DOHH2 (cell line): ENCODE results near the gene CD99.
"Not testable (repeated sequence)": the region's sequence is repeated elsewhere in the genome, so short reads cannot be mapped to it uniquely, and the experiment has no call there.

Experiments used
- H3F3A ChIP-seq: fragments of 200-600 bp; sonication (generic), shearing (Covaris generic); 2 replicates; pipeline ENCODE4 v1.6.0; 2016; ENCODE audit warnings: antibody characterized with exemption, mild to moderate bottlenecking; ENCODE audit not compliant: control insufficient read depth, insufficient read depth
- H3K27ac ChIP-seq: fragments of 200-600 bp; sonication (generic); 2 replicates; pipeline ENCODE4 v1.5.1; 2014; ENCODE audit warnings: low read depth, mild to moderate bottlenecking, low read length, moderate library complexity
- H3K27me3 ChIP-seq: fragments of 200-600 bp; sonication (generic); 2 replicates; pipeline ENCODE4 v1.6.1; 2014; ENCODE audit warnings: mild to moderate bottlenecking, low read length, mixed read lengths; ENCODE audit not compliant: control insufficient read depth
- H3K36me3 ChIP-seq: fragments of 200-600 bp; sonication (generic); 2 replicates; pipeline ENCODE4 v1.6.1; 2014; ENCODE audit warnings: mild to moderate bottlenecking, low read length, moderate library complexity, mixed read lengths; ENCODE audit not compliant: control insufficient read depth
- H3K4me1 ChIP-seq: fragments of 200-600 bp; sonication (generic); 2 replicates; pipeline ENCODE4 v1.6.1; 2014; ENCODE audit warnings: mild to moderate bottlenecking, low read length, mixed read lengths; ENCODE audit not compliant: control insufficient read depth
- H3K4me2 ChIP-seq: fragments of 200-600 bp; sonication (generic); 2 replicates; pipeline ENCODE4 v1.6.0; 2014; ENCODE audit warnings: mild to moderate bottlenecking, low read length, moderate library complexity
- H3K4me3 ChIP-seq: fragments of 200-600 bp; sonication (generic); 2 replicates; pipeline ENCODE4 v1.5.1; 2014; ENCODE audit warnings: mild to moderate bottlenecking, low read length, mixed read lengths
- H3K79me2 ChIP-seq: fragments of 200-600 bp; sonication (generic); 2 replicates; pipeline ENCODE4 v1.6.1; 2014; ENCODE audit warnings: mild to moderate bottlenecking, low read length, mixed read lengths; ENCODE audit not compliant: control insufficient read depth
- H3K9me2 ChIP-seq: fragments of 200-600 bp; sonication (generic); replicated peaks from 2 replicates; pipeline ENCODE4 v1.6.1; 2014; ENCODE audit warnings: mild to moderate bottlenecking, low read length, mixed read lengths; ENCODE audit not compliant: control insufficient read depth
- H3K9me3 ChIP-seq: fragments of 200-600 bp; sonication (generic); 2 replicates; pipeline ENCODE4 v1.6.1; 2014; ENCODE audit warnings: antibody characterized with exemption, low read length, mixed read lengths; ENCODE audit not compliant: control insufficient read depth, insufficient read depth
- H4K20me1 ChIP-seq: fragments of 200-600 bp; sonication (generic); 2 replicates; pipeline ENCODE4 v1.6.0; 2014; ENCODE audit warnings: low read depth, mild to moderate bottlenecking, antibody characterized with exemption, low read length, moderate library complexity; ENCODE audit not compliant: control insufficient read depth, insufficient read depth
- EZH2phosphoT487 ChIP-seq: fragments of 200-600 bp; sonication (generic); IDR thresholded peaks from 2 replicates; pipeline ENCODE4 v1.6.1; 2017; ENCODE audit warnings: borderline replicate concordance, mild to moderate bottlenecking, antibody characterized with exemption, low read length, moderate library complexity, mixed read lengths
- TF ChIP-seq, protein P1 (sequence below): fragments of 200-600 bp; sonication (generic); IDR thresholded peaks from one replicate; pipeline ENCODE4 v1.5.1; 2014; ENCODE audit warnings: antibody characterized with exemption, mild to moderate bottlenecking, low read depth, low read length; ENCODE audit not compliant: poor library complexity, severe bottlenecking

The CD99 gene

DNA sequence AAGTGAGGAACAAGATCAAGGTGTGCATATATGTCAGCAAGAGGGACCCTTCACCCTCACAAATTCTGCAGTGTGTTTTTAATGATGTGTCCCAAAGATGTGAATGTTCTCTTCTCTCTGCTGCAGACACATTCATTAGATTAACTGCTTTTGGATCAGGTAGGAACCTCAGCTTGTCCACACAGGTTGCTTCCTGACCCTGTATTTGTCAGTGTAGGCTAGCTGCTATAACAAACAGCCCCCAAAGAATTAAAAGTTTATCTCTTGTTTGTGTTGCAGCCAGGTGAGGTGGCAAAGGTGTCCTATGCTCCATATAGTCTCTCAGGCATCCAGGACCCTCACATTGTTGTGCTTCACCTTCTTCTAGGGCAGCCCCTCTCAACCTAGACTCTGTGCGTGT lies 78.5 kb downstream of the CD99 start:
- Histone ChIP-seq H3K27me3 (no peaks in the 10 kb centered on the region), H4K20me1 (no peaks in the 10 kb centered on the region), H3K9me3 (no peaks in the 10 kb centered on the region), H3K4me3 (no peak overlapping the region), H3K79me2 (no peaks in the 10 kb centered on the region), H3F3A (no peaks in the 10 kb centered on the region), H3K36me3 (no peaks in the 10 kb centered on the region), H3K9me2 (no peaks in the 10 kb centered on the region), H3K4me1 (no peaks in the 10 kb centered on the region), H3K4me2 (no peak overlapping the region), H3K27ac (no peak overlapping the region)
- TF ChIP-seq EZH2phosphoT487: no peak
- TF ChIP-seq, protein P1, sequence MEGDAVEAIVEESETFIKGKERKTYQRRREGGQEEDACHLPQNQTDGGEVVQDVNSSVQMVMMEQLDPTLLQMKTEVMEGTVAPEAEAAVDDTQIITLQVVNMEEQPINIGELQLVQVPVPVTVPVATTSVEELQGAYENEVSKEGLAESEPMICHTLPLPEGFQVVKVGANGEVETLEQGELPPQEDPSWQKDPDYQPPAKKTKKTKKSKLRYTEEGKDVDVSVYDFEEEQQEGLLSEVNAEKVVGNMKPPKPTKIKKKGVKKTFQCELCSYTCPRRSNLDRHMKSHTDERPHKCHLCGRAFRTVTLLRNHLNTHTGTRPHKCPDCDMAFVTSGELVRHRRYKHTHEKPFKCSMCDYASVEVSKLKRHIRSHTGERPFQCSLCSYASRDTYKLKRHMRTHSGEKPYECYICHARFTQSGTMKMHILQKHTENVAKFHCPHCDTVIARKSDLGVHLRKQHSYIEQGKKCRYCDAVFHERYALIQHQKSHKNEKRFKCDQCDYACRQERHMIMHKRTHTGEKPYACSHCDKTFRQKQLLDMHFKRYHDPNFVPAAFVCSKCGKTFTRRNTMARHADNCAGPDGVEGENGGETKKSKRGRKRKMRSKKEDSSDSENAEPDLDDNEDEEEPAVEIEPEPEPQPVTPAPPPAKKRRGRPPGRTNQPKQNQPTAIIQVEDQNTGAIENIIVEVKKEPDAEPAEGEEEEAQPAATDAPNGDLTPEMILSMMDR: no peak

DNA sequence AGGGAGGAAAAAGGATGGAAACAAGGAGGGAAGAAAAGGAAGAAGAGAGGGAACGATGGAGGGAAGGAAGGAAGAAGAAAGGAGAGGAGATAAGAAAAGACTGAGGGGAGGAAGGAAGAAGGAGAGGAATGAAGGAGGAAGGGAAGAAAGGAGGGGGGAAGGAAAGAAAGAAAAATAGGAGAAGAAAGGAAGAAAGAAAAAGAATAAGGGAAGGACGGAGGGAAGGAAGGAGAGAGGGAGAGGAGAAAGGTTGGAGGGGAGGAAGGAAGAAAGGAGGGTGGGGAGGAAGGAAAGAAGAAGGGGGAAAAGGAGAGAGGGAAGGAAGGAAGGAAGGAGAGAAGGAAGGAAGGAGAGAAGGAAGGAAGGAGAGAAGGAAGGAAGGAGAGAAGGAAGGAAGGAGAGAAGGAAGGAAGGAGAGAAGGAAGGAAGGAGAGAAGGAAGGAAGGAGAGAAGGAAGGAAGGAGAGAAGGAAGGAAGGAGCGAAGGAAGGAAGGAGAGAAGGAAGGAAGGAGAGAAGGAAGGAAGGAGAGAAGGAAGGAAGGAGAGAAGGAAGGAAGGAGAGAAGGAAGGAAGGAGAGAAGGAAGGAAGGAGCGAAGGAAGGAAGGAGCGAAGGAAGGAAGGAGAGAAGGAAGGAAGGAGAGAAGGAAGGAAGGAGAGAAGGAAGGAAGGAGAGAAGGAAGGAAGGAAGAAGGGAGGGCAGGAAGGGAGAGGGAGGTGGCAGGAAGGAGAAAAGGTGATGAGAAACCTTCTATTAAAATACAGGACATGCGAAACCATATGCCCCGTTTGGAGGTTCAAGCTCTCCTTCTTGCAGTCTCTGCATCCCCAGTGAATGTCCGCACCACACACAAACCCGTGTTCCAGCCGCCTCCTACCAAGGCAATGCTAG lies 82.3 kb downstream of the CD99 start:
- not testable (repeated sequence) for H3K4me3 ChIP-seq, H3K79me2 ChIP-seq, H3K36me3 ChIP-seq, H3K4me2 ChIP-seq, H3K9me3 ChIP-seq, H3K27me3 ChIP-seq, H4K20me1 ChIP-seq, H3K27ac ChIP-seq, H3F3A ChIP-seq, H3K9me2 ChIP-seq, H3K4me1 ChIP-seq

DNA sequence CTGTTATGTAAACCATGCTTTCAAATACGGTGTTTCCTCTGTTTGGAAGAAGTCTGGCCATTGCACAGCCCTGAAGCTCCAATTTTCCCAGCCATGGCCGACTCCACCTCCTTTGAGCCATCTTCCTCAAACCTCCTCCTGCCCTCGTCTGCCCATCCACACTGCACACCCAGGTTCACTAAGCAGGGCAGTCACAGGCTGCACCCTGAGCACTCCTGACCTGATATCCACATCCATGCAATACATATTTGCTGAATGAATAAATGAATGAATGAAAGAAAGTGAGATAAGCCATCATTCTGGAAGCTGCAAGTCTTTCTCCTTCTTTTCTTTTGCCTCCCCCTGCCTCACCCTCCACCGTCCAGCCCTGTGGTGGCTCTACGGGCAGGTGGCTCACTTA lies 83.0 kb downstream of the CD99 start:
- TF ChIP-seq, protein P1: no peak
- TF ChIP-seq EZH2phosphoT487: no peak
- H3K27ac ChIP-seq: no peak overlapping the region
- no peaks in the 10 kb centered on the region for H3K27me3 ChIP-seq
- no peaks in the 10 kb centered on the region for H3F3A ChIP-seq
- H3K4me3 ChIP-seq: no peak overlapping the region
- no peak overlapping the region for H3K4me2 ChIP-seq
- H3K36me3 ChIP-seq: no peaks in the 10 kb centered on the region
- H3K9me3 ChIP-seq: 0 out of 2 replicates have a peak, but pooled peaks cover 2% of the 10 kb centered on the region
- H4K20me1 ChIP-seq: no peaks in the 10 kb centered on the region
- H3K9me2 ChIP-seq: no peaks in the 10 kb centered on the region
- H3K4me1 ChIP-seq: no peaks in the 10 kb centered on the region
- no peaks in the 10 kb centered on the region for H3K79me2 ChIP-seq

DNA sequence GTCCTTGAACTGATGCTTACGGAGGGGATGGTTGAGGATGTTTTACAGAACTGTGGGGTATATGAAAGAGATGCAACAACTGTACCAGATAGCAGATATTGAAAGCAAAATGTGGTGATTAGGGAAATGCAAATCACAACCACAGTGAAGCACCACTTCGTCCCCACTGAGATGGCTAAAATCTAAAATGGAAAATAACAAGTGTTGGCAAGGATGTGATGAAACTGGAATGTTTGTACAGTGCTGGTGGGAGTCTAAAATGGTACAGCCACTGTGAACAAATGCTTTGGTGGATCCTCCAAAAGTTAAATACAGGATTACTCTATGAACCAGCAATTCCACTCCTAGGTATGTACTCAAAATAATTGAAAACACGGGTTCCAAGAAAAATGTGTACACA lies 83.7 kb downstream of the CD99 start:
- Histone ChIP-seq H3F3A (no peaks in the 10 kb centered on the region), H3K4me3 (no peak overlapping the region), H3K27me3 (no peaks in the 10 kb centered on the region), H4K20me1 (no peaks in the 10 kb centered on the region), H3K27ac (no peak overlapping the region), H3K9me2 (no peaks in the 10 kb centered on the region), H3K79me2 (no peaks in the 10 kb centered on the region), H3K36me3 (no peaks in the 10 kb centered on the region), H3K4me1 (no peaks in the 10 kb centered on the region), H3K9me3 (0 out of 2 replicates have a peak, but pooled peaks cover 2% of the 10 kb centered on the region), H3K4me2 (no peak overlapping the region)
- TF ChIP-seq EZH2phosphoT487: no peak
- TF ChIP-seq, protein P1: no peak

DNA sequence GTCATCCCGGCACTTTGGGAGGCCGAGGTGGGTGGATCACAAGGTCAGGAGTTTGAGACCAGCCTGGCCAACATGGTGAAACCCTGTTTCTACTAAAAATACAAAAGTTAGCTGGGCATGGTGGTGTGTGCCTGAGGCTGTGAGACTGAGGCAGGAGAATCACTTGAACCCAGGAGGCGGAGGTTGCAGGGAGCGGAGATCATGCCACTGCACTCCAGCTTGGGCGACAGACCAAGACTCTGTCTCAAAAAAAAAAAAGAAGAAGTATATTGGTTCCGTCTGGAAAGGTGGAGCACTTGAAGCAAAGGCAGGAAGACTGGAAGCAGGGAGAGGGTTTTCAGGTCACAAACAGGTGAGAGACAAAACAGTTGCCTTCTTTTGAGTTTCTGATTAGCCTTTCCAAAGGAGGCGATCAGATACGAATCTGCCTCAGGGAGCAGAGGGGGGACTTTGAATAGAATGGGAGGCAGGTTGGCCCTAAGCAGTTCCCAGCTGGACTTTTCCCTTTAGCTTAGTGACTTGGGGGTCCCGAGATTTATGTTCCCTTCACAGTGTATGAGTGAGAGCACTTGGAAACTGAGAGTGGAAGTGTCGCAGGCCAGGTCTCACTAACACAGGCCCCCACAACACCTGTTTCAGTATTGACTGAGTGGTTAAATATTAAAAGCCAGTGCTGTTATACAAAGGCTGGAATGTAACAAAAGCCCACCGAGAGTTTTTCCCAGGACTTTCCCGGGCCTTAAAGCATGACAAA lies 89.6 kb downstream of the CD99 start:
- not testable (repeated sequence) for H3K9me3 ChIP-seq, H3K27ac ChIP-seq, H4K20me1 ChIP-seq, H3K79me2 ChIP-seq, H3K4me2 ChIP-seq, H3K27me3 ChIP-seq, H3K36me3 ChIP-seq, H3K4me1 ChIP-seq, H3K9me2 ChIP-seq, H3F3A ChIP-seq, H3K4me3 ChIP-seq
